ENCODE data around the gene DCLK1.
"Not testable (repeated sequence)": the region's sequence is repeated elsewhere in the genome, so short reads cannot be mapped to it uniquely, and the experiment has no call there.

DCLK1 gene

GRCh38 chr13:36082806-36083205 is 48.4 kb downstream of the DCLK1 start:
- DNase-seq: no peak

GRCh38 chr13:36082396-36082795 is 48.8 kb downstream of the DCLK1 start:
- DNase-seq: no peak

- no peak for DNase-seq
Measured at GRCh38 chr13:36076211-36076610, 55.0 kb downstream of the DCLK1 start.

- no peak for DNase-seq
Measured at GRCh38 chr13:36074659-36075058, 56.5 kb downstream of the DCLK1 start.

- DNase-seq: no peak
Measured at GRCh38 chr13:36072152-36072935, 58.8 kb downstream of the DCLK1 start.

- DNase-seq: not testable (repeated sequence)
Measured at GRCh38 chr13:36070504-36071192, 60.5 kb downstream of the DCLK1 start.

GRCh38 chr13:36069881-36070366 is 61.3 kb downstream of the DCLK1 start:
- DNase-seq: no peak

- DNase-seq: no peak
Measured at GRCh38 chr13:36068991-36069390, 62.2 kb downstream of the DCLK1 start.

GRCh38 chr13:36068566-36068965 is 62.6 kb downstream of the DCLK1 start:
- no peak for DNase-seq

- DNase-seq: no peak
Measured at GRCh38 chr13:36067746-36068381, 63.3 kb downstream of the DCLK1 start.

- no peak for DNase-seq
Measured at GRCh38 chr13:36062249-36062648, 68.9 kb downstream of the DCLK1 start.

GRCh38 chr13:36061621-36062020 is 69.6 kb downstream of the DCLK1 start:
- DNase-seq: no peak

GRCh38 chr13:36061054-36061453 is 70.1 kb downstream of the DCLK1 start:
- no peak for DNase-seq

GRCh38 chr13:36059321-36059720 is 71.9 kb downstream of the DCLK1 start:
- DNase-seq: no peak

- DNase-seq: no peak
Measured at GRCh38 chr13:36058116-36058515, 73.1 kb downstream of the DCLK1 start.

GRCh38 chr13:36057547-36057946 is 73.6 kb downstream of the DCLK1 start:
- no peak for DNase-seq

GRCh38 chr13:36057041-36057440 is 74.1 kb downstream of the DCLK1 start:
- no peak for DNase-seq

- no peak for DNase-seq
Measured at GRCh38 chr13:36055366-36055765, 75.8 kb downstream of the DCLK1 start.

- no peak for DNase-seq
Measured at GRCh38 chr13:36054041-36054440, 77.1 kb downstream of the DCLK1 start.

- DNase-seq: no peak
Measured at GRCh38 chr13:36051082-36051481, 80.1 kb downstream of the DCLK1 start.

GRCh38 chr13:36046672-36047071 is 84.5 kb downstream of the DCLK1 start:
- DNase-seq: no peak

- no peak for DNase-seq
Measured at GRCh38 chr13:36038785-36039555, 92.2 kb downstream of the DCLK1 start.

GRCh38 chr13:36033035-36033434 is 98.1 kb downstream of the DCLK1 start:
- DNase-seq: no peak

All from CD4-positive, alpha-beta T cell treated with Interleukin-12 subunit alpha and Interleukin-12 subunit beta, for 1 hour (primary cell).